HEK293 (cell line): ENCODE data around the gene CALR3.

ENCODE experiments used
- CTCF ChIP-seq: fragments of 450-650 bp; formaldehyde crosslinking; IDR thresholded peaks from 2 replicates; pipeline ENCODE4 v1.5.1; 2016; ENCODE audit warnings: missing biosample characterization, missing genetic modification characterization
- TCF7L2 ChIP-seq: IDR thresholded peaks from 2 replicates; pipeline ENCODE4 v1.6.1; 2011; ENCODE audit warnings: low read depth, mild to moderate bottlenecking, inconsistent platforms, low read length, moderate library complexity, borderline replicate concordance

- TF ChIP-seq CTCF (tag by site-specific recombination) (no peak), TCF7L2 (no peak)
Measured at GRCh38 chr19:16467581-16467980, 28.4 kb downstream of the CALR3 start.
